ENCODE data around the gene ZBTB46. TPM values are rescaled to one million over a fixed set of nuclear protein-coding genes. Genes with fewer than 3 reads are reported as not detected.
A peak's percentile ranks its signal among the peaks of the same experiment; 100 is the strongest.

ZBTB46 gene
- total RNA-seq, 2 experiments from 2014 or later, result 0.67 to 1.3 TPM

- Histone ChIP-seq H3K79me2 (ENCODE audit: insufficient read depth, low read depth, low read length) (peaks cover 35% of the 10 kb centered on the region), H2AFZ (ENCODE audit: low read length) (peak overlapping the region; percentile 26; the same call in 1 of the 2 replicates), H4K20me1 (ENCODE audit: insufficient read depth, low read length) (no peaks in the 10 kb centered on the region), H3K4me3 (ENCODE audit: low read depth, low read length, poor library complexity, severe bottlenecking) (peak overlapping the region; percentile 88), H3K36me3 (ENCODE audit: insufficient read depth, low read length) (peaks cover 24% of the 10 kb centered on the region), H3K27ac (ENCODE audit: low read depth, low read length, poor library complexity, severe bottlenecking) (peak overlapping the region; percentile 71), H3K4me1 (ENCODE audit: insufficient read depth, low read length, poor library complexity, severe bottlenecking) (peaks cover 11% of the 10 kb centered on the region), H3K9me2 (ENCODE audit: insufficient read depth, low read length) (no peaks in the 10 kb centered on the region), H3K9me3 (ENCODE audit: low read length) (no peaks in the 10 kb centered on the region), H3K4me2 (ENCODE audit: low read length) (peak overlapping the region; percentile 77)
- TF ChIP-seq CTCF (conservative IDR thresholded peaks at IDR 0.05; ENCODE audit: low read length), result peak; percentile 73
- no peak for TF ChIP-seq EZH2phosphoT487 (IDR thresholded peaks at IDR 0.05; ENCODE audit: borderline replicate concordance, low read depth, low read length)
- intact Hi-C loops (cut with micrococcal nuclease; ENCODE audit: unreplicated experiment), result loop anchor here (1.0 to 10.0 kb wide), 4 partner anchors 31 to 329 kb away; partner anchors contain the start of genes ARFRP1, DNAJC5 and PTK6
- ChIA-PET CTCF (ENCODE audit: unreplicated experiment) (interaction anchor here (0.6 kb wide), 1 partner anchor 318 kb away, joined by 5 read pairs; no protein-coding TSS in a partner anchor), POLR2A (interaction anchor here (0.6 to 1.2 kb wide), 3 partner anchors 77 to 170 kb away, joined by 4 read pairs; no protein-coding TSS in a partner anchor)
- BruUV-seq (replicated peaks), result no TSS peak
- peak; percentile 92 for DNase-seq (ENCODE audit: low spot score)
Measured at GRCh38 chr20:63863798-63864544, 32.9 kb upstream of the ZBTB46 start.

- TF ChIP-seq EZH2phosphoT487 (IDR thresholded peaks at IDR 0.05; ENCODE audit: borderline replicate concordance, low read depth, low read length), result no peak
- TF ChIP-seq CTCF (conservative IDR thresholded peaks at IDR 0.05; ENCODE audit: low read length), result no peak
- H3K4me3 ChIP-seq (ENCODE audit: low read depth, low read length, poor library complexity, severe bottlenecking), result peak overlapping the region; percentile 88
- peak overlapping the region; percentile 77 for H3K4me2 ChIP-seq (ENCODE audit: low read length)
- peaks cover 19% of the 10 kb centered on the region for H3K4me1 ChIP-seq (ENCODE audit: insufficient read depth, low read length, poor library complexity, severe bottlenecking)
- peaks cover 17% of the 10 kb centered on the region for H3K36me3 ChIP-seq (ENCODE audit: insufficient read depth, low read length)
- intact Hi-C loops (cut with micrococcal nuclease; ENCODE audit: unreplicated experiment), result loop anchor here (10.0 kb wide), 1 partner anchor 328 kb away; the partner anchor contains the start of gene PTK6
- no peaks in the 10 kb centered on the region for H3K9me2 ChIP-seq (ENCODE audit: insufficient read depth, low read length)
- H4K20me1 ChIP-seq (ENCODE audit: insufficient read depth, low read length), result no peaks in the 10 kb centered on the region
- ChIA-PET POLR2A (interaction anchor here (0.6 to 1.2 kb wide), 4 partner anchors 32 to 169 kb away, joined by 4 read pairs; partner anchors contain the start of gene DNAJC5), CTCF (ENCODE audit: unreplicated experiment) (interaction anchor here (0.6 kb wide), 1 partner anchor 317 kb away, joined by 5 read pairs; no protein-coding TSS in a partner anchor)
- no peak overlapping the region for H2AFZ ChIP-seq (ENCODE audit: low read length)
- H3K79me2 ChIP-seq (ENCODE audit: insufficient read depth, low read depth, low read length), result peaks cover 35% of the 10 kb centered on the region
- BruUV-seq (replicated peaks), result no TSS peak
- peak overlapping the region; percentile 71 for H3K27ac ChIP-seq (ENCODE audit: low read depth, low read length, poor library complexity, severe bottlenecking)
- H3K9me3 ChIP-seq (ENCODE audit: low read length), result no peaks in the 10 kb centered on the region
- DNase-seq (ENCODE audit: low spot score), result no peak
Measured at GRCh38 chr20:63863021-63863797, 32.1 kb upstream of the ZBTB46 start.

All from OCI-LY7 (cell line).